ENCODE data around the gene SEMA3F.

Gene SEMA3F

GRCh38 chr3:50130436-50130835, 24.7 kb upstream of the SEMA3F start:
- FAIRE-seq (no peak), DNase-seq (ENCODE audit: insufficient read length, low spot score) (no peak)

- FAIRE-seq (no peak), DNase-seq (ENCODE audit: insufficient read length, low spot score) (no peak)
These were observed 22.5 kb upstream of the SEMA3F start for GRCh38 chr3:50132421-50133282.

- FAIRE-seq (no peak), DNase-seq (ENCODE audit: insufficient read length, low spot score) (no peak)
These were observed 21.9 kb upstream of the SEMA3F start for GRCh38 chr3:50133283-50133615.

- no peak for DNase-seq (ENCODE audit: insufficient read length, low spot score)
- no peak for FAIRE-seq
These were observed 20.8 kb upstream of the SEMA3F start for GRCh38 chr3:50134367-50134766.

GRCh38 chr3:50135964-50136363, 19.2 kb upstream of the SEMA3F start:
- no peak for FAIRE-seq
- DNase-seq (ENCODE audit: insufficient read length, low spot score): no peak

- FAIRE-seq: no peak
- no peak for DNase-seq (ENCODE audit: insufficient read length, low spot score)
These were observed 18.3 kb upstream of the SEMA3F start for GRCh38 chr3:50136714-50137405.

GRCh38 chr3:50137531-50137930, 17.6 kb upstream of the SEMA3F start:
- DNase-seq (ENCODE audit: insufficient read length, low spot score) (no peak), FAIRE-seq (no peak)

- DNase-seq (ENCODE audit: insufficient read length, low spot score) (no peak), FAIRE-seq (peak; percentile 54)
These were observed 16.6 kb upstream of the SEMA3F start for GRCh38 chr3:50138266-50139200.

GRCh38 chr3:50139308-50139707, 15.8 kb upstream of the SEMA3F start:
- no peak for DNase-seq (ENCODE audit: insufficient read length, low spot score)
- no peak for FAIRE-seq

- no peak for DNase-seq (ENCODE audit: insufficient read length, low spot score)
- FAIRE-seq: no peak
These were observed 15.3 kb upstream of the SEMA3F start for GRCh38 chr3:50139718-50140423.

GRCh38 chr3:50140990-50141389, 14.1 kb upstream of the SEMA3F start:
- FAIRE-seq (no peak), DNase-seq (ENCODE audit: insufficient read length, low spot score) (no peak)

- peak; percentile 44 for FAIRE-seq
- no peak for DNase-seq (ENCODE audit: insufficient read length, low spot score)
These were observed 8.7 kb upstream of the SEMA3F start for GRCh38 chr3:50146316-50146901.

- FAIRE-seq: no peak
- DNase-seq (ENCODE audit: insufficient read length, low spot score): no peak
These were observed 8.1 kb upstream of the SEMA3F start for GRCh38 chr3:50147016-50147415.

- FAIRE-seq (peak; percentile 4), DNase-seq (ENCODE audit: insufficient read length, low spot score) (no peak)
These were observed 7.7 kb upstream of the SEMA3F start for GRCh38 chr3:50147447-50147846.

- FAIRE-seq: no peak
These were observed 7.3 kb upstream of the SEMA3F start for GRCh38 chr3:50147861-50148260.

GRCh38 chr3:50150404-50150750, 4.7 kb upstream of the SEMA3F start:
- FAIRE-seq: no peak
- DNase-seq (ENCODE audit: insufficient read length, low spot score): no peak

More at GRCh38 chr3:50147861-50148260, 7.3 kb upstream of the SEMA3F start:
- DNase-seq (ENCODE audit: insufficient read length, low spot score): no peak

GRCh38 chr3:50150863-50151686, 4.0 kb upstream of the SEMA3F start:
- DNase-seq (ENCODE audit: insufficient read length, low spot score) (no peak), FAIRE-seq (no peak)

GRCh38 chr3:50151728-50152127, 3.4 kb upstream of the SEMA3F start:
- DNase-seq (ENCODE audit: insufficient read length, low spot score) (no peak), FAIRE-seq (no peak)

GRCh38 chr3:50153782-50154475, 1.2 kb upstream of the SEMA3F start:
- FAIRE-seq: no peak
- no peak for DNase-seq (ENCODE audit: insufficient read length, low spot score)

Measured in HTR-8/SVneo (cell line).